A549 (cell line): Measurements from ENCODE around the gene C19orf33. TPM values are rescaled to one million over a fixed set of nuclear protein-coding genes. Genes with fewer than 3 reads are reported as not detected.

Experiments used
- ATAC-seq, 2 experiments: fragments of 200-7000 bp in 1 of 2; fragments of >200 bp in 1 of 2; cut with Nextera tagmentation in 1 of 2; cut with Tn5 transposase in 1 of 2; 3 replicates each; pipeline versions ENCODE4 v1.8.0 to v1.9.1; 2018 to 2020; ENCODE audit warnings: mild to moderate bottlenecking in 1 of 2, moderate library complexity in 1 of 2
- CTCF ChIA-PET: fragments of 300-600 bp; sonication (Branson Sonifier 250); formaldehyde crosslinking; extraction: SDS; loops from one replicate; lab custom pipeline; 2021; ENCODE audit warnings: antibody characterized with exemption, inconsistent platforms; lab: Yijun Ruan, JAX
- POLR2A ChIA-PET: fragments of 350-600 bp; formaldehyde crosslinking; extraction: SDS; loops from one replicate; lab custom pipeline; 2021; ENCODE audit warnings: antibody characterized with exemption, inconsistent platforms; lab: Yijun Ruan, JAX
- DNase-seq, 2 experiments: peaks; one replicate each; pipeline versions ENCODE4 v3.0.0 to v3.0.0-alpha.2; 2011 to 2016; ENCODE audit warnings: low read depth in 1 of 2, low spot score in 1 of 2
- FAIRE-seq: peaks from 2 replicates; lab custom pipeline; 2011; peaks lifted over from hg19 to GRCh38; lab: Jason Lieb, UNC
- H3K27ac ChIP-seq, 2 experiments: fragments of >200 bp; sonication (Bioruptor Twin); formaldehyde crosslinking; 3 replicates each; pipeline ENCODE4 v1.5.1; 2016 to 2017
- H3K4me1 ChIP-seq: fragments of >200 bp; sonication (Bioruptor Twin); formaldehyde crosslinking; 3 replicates; pipeline ENCODE4 v1.6.1; 2016
- H3K4me2 ChIP-seq: fragments of >200 bp; sonication (Bioruptor Twin); formaldehyde crosslinking; 3 replicates; pipeline ENCODE4 v1.6.1; 2016
- H3K4me3 ChIP-seq: fragments of >200 bp; sonication (Bioruptor Twin); formaldehyde crosslinking; 3 replicates; pipeline ENCODE4 v1.5.1; 2016
- H3K9me3 ChIP-seq: fragments of >200 bp; sonication (Bioruptor Twin); formaldehyde crosslinking; 3 replicates; pipeline ENCODE4 v1.6.1; 2016
- CBX8 ChIP-seq: fragments of 200-600 bp; sonication (generic); IDR thresholded peaks from 2 replicates; pipeline ENCODE4 v1.6.1; 2016
- CEBPB ChIP-seq, 2 experiments: fragments of >200 bp in 1 of 2; sonication (Bioruptor Twin) in 1 of 2; formaldehyde crosslinking in 1 of 2; IDR thresholded peaks; 2 replicates each; pipeline ENCODE4 v1.6.1; 2012 to 2016
- CHD2 ChIP-seq: fragments of 150-350 bp; IDR thresholded peaks from 2 replicates; pipeline ENCODE4 v1.6.1; 2014; ENCODE audit warnings: low read length; ENCODE audit not compliant: partially characterized antibody
- CTCF ChIP-seq: fragments of >200 bp; sonication (Bioruptor Twin); formaldehyde crosslinking; IDR thresholded peaks from 3 replicates; pipeline ENCODE4 v1.5.1; 2016
- EHF ChIP-seq: fragments of 250-450 bp; sonication (Bioruptor Pico); IDR thresholded peaks from 2 replicates; pipeline ENCODE4 v1.5.0; 2020; ENCODE audit warnings: mild to moderate bottlenecking
- ESRRA ChIP-seq: fragments of 150-350 bp; IDR thresholded peaks from 2 replicates; pipeline ENCODE4 v1.6.1; 2014; ENCODE audit warnings: mild to moderate bottlenecking, low read length, borderline replicate concordance
- FOSL2 ChIP-seq, 2 experiments: fragments of 450-650 bp in 1 of 2; fragments of >200 bp in 1 of 2; sonication (Bioruptor Twin) in 1 of 2; formaldehyde crosslinking; IDR thresholded peaks; 2 replicates each; pipeline versions ENCODE4 v1.5.0 to v1.6.1; 2016 to 2020; ENCODE audit warnings: mild to moderate bottlenecking in 1 of 2, moderate library complexity in 1 of 2
- GATA3 ChIP-seq: IDR thresholded peaks from 2 replicates; pipeline ENCODE4 v1.6.1; 2012; ENCODE audit warnings: borderline replicate concordance
- HDAC2 ChIP-seq: fragments of 200-600 bp; sonication (generic); IDR thresholded peaks from 2 replicates; pipeline ENCODE4 v1.6.1; 2016
- HOXA7 ChIP-seq: fragments of 250-450 bp; sonication (Bioruptor Pico); IDR thresholded peaks from 2 replicates; pipeline ENCODE4 v1.5.0; 2020; ENCODE audit warnings: mild to moderate bottlenecking, moderate library complexity
- JUN ChIP-seq, 2 experiments: fragments of >200 bp; sonication (Bioruptor Twin); formaldehyde crosslinking; IDR thresholded peaks; 2 replicates in 1 of 2; 3 replicates in 1 of 2; pipeline ENCODE4 v1.6.1; 2016 to 2017
- MAFK ChIP-seq: fragments of 450-650 bp; IDR thresholded peaks from 2 replicates; pipeline ENCODE4 v1.6.1; 2014; ENCODE audit not compliant: partially characterized antibody
- MAZ ChIP-seq: fragments of 150-350 bp; IDR thresholded peaks from 2 replicates; pipeline ENCODE4 v1.6.1; 2014; ENCODE audit warnings: antibody characterized with exemption, low read depth, low read length, borderline replicate concordance
- RARB ChIP-seq: fragments of 250-450 bp; sonication (Bioruptor Pico); IDR thresholded peaks from 2 replicates; pipeline ENCODE4 v1.8.0; 2021; ENCODE audit warnings: mild to moderate bottlenecking, moderate library complexity
- RCOR1 ChIP-seq: fragments of 150-350 bp; IDR thresholded peaks from 2 replicates; pipeline ENCODE4 v1.6.1; 2014; ENCODE audit warnings: antibody characterized with exemption, low read length, low read depth
- REST ChIP-seq: fragments of 200-600 bp; sonication (generic); IDR thresholded peaks from 2 replicates; pipeline ENCODE4 v1.6.1; 2016; ENCODE audit warnings: antibody characterized with exemption, mild to moderate bottlenecking, moderate library complexity
- SMC3 ChIP-seq: fragments of >200 bp; sonication (Bioruptor Twin); formaldehyde crosslinking; IDR thresholded peaks from 3 replicates; pipeline ENCODE4 v1.6.1; 2018; ENCODE audit warnings: inconsistent platforms
- TP53 ChIP-seq: fragments of 250-450 bp; sonication (Bioruptor Pico); IDR thresholded peaks from 2 replicates; pipeline ENCODE4 v1.5.0; 2021; ENCODE audit warnings: mild to moderate bottlenecking, moderate library complexity
- ZSCAN20 ChIP-seq: fragments of 250-450 bp; sonication (Bioruptor Pico); IDR thresholded peaks from 2 replicates; pipeline ENCODE4 v1.8.0; 2022; ENCODE audit warnings: mild to moderate bottlenecking, moderate library complexity
- WGBS: methylation state at CpG from one replicate; pipeline ENCODE4 v1.1.6; 2017; ENCODE audit errors: missing lambda C conversion rate; 5-methylcytosine and 5-hydroxymethylcytosine counted together
- polyA plus RNA-seq, 4 experiments: library from polyadenylated mRNA; depleted of rRNA in 3 of 4; stranded (reverse); fragments of >200 nt; fragmentation: RNase III in 1 of 4; extraction: RNeasy Plus Mini Kit Qiagen cat#74134 plus additional on column Dnase treatment in 1 of 4; gene quantifications; 2 replicates in 3 of 4; 3 replicates in 1 of 4; pipeline ENCODE4 v1.2.3, GENCODE V29; 2011 to 2017
- TF ChIP-seq, protein P1 (sequence below): IDR thresholded peaks from 2 replicates; pipeline ENCODE4 v1.6.1; 2012
- TF ChIP-seq, protein P2 (sequence below): IDR thresholded peaks from 2 replicates; pipeline ENCODE4 v1.6.1; 2012; ENCODE audit warnings: low read depth, borderline replicate concordance

Gene C19orf33
- polyA plus RNA-seq, 2 of the 4 experiments (the other 2 are of a cell fraction): 302 to 489 TPM

GRCh38 chr19:38273499-38273898 lies 30.6 kb upstream of the C19orf33 start:
- CTCF ChIA-PET: interaction anchor here (1.1 to 18.2 kb wide), 5 partner anchors 7 to 62 kb away, joined by 5 to 259 read pairs (median 24); partner anchors contain the start of genes CATSPERG and PPP1R14A
- DNase-seq (peak in 1 of 2 experiments; percentile 66), FAIRE-seq (peak; percentile 93), ATAC-seq (no peak)
- Histone ChIP-seq H3K4me3 (no peak overlapping the region), H3K4me2 (peak overlapping the region; percentile 54), H3K9me3 (no peaks in the 10 kb centered on the region), H3K4me1 (peaks cover 80% of the 10 kb centered on the region), H3K27ac (peak overlapping the region; percentile 11 to 89; a peak in 4 of 6 replicates)
- WGBS: 51% methylated on average over 2 of the region's 2 CpGs
- POLR2A ChIA-PET: interaction anchor here (1.1 kb wide), 1 partner anchor 30 kb away, joined by 4 read pairs; the partner anchor contains the start of gene C19orf33
- TF ChIP-seq EHF (CRISPR knock-in tag): 0 out of 2 replicates have a peak, but pooled peaks have one; percentile 20
- no peak for TF ChIP-seq CTCF
- TF ChIP-seq GATA3: 0 out of 2 replicates have a peak, but pooled peaks have one; percentile 17
- no peak for TF ChIP-seq RCOR1
- TF ChIP-seq, protein P1, sequence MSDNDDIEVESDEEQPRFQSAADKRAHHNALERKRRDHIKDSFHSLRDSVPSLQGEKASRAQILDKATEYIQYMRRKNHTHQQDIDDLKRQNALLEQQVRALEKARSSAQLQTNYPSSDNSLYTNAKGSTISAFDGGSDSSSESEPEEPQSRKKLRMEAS: no peak
- TF ChIP-seq, protein P2, sequence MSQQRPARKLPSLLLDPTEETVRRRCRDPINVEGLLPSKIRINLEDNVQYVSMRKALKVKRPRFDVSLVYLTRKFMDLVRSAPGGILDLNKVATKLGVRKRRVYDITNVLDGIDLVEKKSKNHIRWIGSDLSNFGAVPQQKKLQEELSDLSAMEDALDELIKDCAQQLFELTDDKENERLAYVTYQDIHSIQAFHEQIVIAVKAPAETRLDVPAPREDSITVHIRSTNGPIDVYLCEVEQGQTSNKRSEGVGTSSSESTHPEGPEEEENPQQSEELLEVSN: no peak

DNA sequence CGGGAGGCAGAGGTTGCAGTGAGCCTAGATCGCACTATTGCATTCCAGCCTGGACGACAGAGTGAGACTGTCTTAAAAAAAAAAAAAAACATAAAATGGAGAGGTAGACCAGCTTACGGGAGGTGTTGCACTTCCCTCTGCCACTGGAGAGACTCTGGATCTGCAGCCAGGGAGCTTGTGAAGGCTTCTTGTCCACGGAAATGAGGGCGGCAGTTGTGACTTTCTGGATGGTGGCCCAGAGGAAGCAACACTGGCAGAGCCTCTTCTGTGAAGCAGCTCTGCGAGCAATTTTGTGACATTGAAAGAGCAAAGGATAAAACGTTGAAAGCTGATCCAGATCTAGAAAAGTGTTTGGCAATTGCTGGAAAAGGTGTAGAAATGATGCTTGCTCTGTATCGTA lies 29.3 kb upstream of the C19orf33 start:
- POLR2A ChIA-PET: interaction anchor here (0.9 to 1.1 kb wide), 2 partner anchors 29 to 30 kb away, joined by 3 to 4 read pairs; partner anchors contain the start of gene C19orf33
- Histone ChIP-seq H3K9me3 (no peaks in the 10 kb centered on the region), H3K4me1 (peaks cover 68% of the 10 kb centered on the region)
- no peak for TF ChIP-seq HOXA7 (CRISPR knock-in tag)
- TF ChIP-seq ZSCAN20 (CRISPR knock-in tag): no peak
- no peak for TF ChIP-seq CHD2
- TF ChIP-seq REST: no peak
- no peak for TF ChIP-seq SMC3
- no peak for TF ChIP-seq ESRRA
- no peak for TF ChIP-seq HDAC2
- no peak for TF ChIP-seq CBX8
- no peak for TF ChIP-seq TP53 (CRISPR knock-in tag)
- TF ChIP-seq, all 56 proteins: peak for 0
- Histone ChIP-seq H3K27ac (peak overlapping the region in 1 of 2 experiments; percentile 5; a peak in 1 of 6 replicates), H3K4me3 (no peak overlapping the region), H3K4me2 (no peak overlapping the region)
- DNase-seq (no peak), FAIRE-seq (peak; percentile 28), ATAC-seq (no peak)
- CTCF ChIA-PET: interaction anchor here (0.6 to 18.2 kb wide), 10 partner anchors 9 to 412 kb away, joined by 3 to 259 read pairs (median 8); partner anchors contain the start of genes CATSPERG and PPP1R14A
- 82% methylated on average over 9 of the region's 9 CpGs for WGBS

DNA sequence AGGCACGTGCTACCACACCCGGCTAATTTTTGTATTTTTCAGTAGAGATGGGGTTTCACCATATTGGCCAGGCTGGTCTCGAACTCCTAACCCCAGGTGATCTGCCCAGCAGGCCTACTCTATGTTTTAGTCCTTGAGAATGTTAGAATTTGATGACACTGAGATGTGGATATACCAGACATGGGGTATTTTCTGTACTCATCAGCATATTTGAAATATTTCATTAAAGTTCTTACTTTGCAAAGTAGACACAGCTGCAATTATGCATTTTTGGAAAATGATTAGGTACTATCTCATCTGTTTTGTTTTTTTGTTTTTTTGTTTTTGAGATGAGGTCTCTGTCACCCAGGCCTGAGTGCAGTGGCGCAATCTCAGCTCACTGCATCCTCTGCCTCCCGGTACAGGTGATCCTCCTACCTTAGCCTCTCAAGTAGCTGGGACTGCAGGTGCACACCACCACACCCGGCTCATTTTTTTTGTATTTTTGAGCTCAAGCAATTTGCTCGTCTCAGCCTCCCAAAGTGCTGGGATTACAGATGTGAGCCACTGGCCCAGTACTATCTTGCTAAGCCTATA lies 27.0 kb upstream of the C19orf33 start:
- no peak for DNase-seq
- CTCF ChIA-PET: interaction anchor here (0.7 to 18.2 kb wide), 10 partner anchors 6 to 59 kb away, joined by 3 to 259 read pairs (median 4); partner anchors contain the start of genes CATSPERG, PPP1R14A and SPINT2

More for the DNA sequence above, 27.0 kb upstream of the C19orf33 start:
- TF ChIP-seq MAZ (no peak), MAFK (peak; percentile 93), JUN (IDR thresholded peaks at IDR 0.05) (no peak), RARB (no peak), CEBPB (IDR thresholded peaks at IDR 0.05) (peak in 1 of 2 experiments; percentile 23; a peak in 2 of 4 replicates), HOXA7 (CRISPR knock-in tag) (no peak), SMC3 (no peak), HDAC2 (no peak), FOSL2 (IDR thresholded peaks at IDR 0.05) (no peak), FOSL2 (CRISPR knock-in tag; IDR thresholded peaks at IDR 0.05) (no peak)
- no peak overlapping the region for H3K4me3 ChIP-seq
- H3K9me3 ChIP-seq: no peaks in the 10 kb centered on the region
- POLR2A ChIA-PET: interaction anchor here (0.9 to 1.1 kb wide), 2 partner anchors 13 to 33 kb away, joined by 3 to 4 read pairs; partner anchors contain the start of gene SPINT2
- ATAC-seq (no peak), FAIRE-seq (no peak)
- WGBS: 96% methylated on average over 7 of the region's 7 CpGs
- H3K4me2 ChIP-seq: no peak overlapping the region
- H3K27ac ChIP-seq: 0 out of 6 replicates have a peak overlapping the region, but pooled peaks of 1 of the 2 experiments have one; percentile 0
- H3K4me1 ChIP-seq: peaks cover 45% of the 10 kb centered on the region
